ENCODE data around the gene UBE2L5.

UBE2L5 gene

DNA sequence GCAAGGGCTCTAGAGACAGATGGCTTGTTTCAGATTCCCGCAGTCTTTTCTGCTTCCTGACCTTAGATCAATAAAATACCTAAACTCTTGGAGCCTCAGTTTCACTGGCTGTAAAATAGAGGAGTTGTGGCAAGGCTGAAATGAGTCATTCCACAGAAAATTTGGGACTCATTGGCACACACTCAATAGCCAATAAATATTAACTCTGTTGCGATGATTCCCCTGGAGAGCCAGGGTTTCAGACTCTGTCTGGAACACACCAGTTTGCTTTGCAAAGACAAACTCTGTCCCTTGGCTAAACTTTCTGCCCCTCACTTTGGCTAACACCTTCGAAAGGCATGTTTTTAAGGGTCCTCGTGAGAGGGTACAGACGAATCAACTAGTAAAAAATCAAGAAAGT is 18.1 kb upstream of the UBE2L5 start:
- no peak for DNase-seq (ENCODE audit: low read depth in 3 of 3, low spot score in 1 of 3)

- DNase-seq (ENCODE audit: low read depth in 3 of 3, low spot score in 1 of 3): no peak
Measured at GRCh38 chr13:30406779-30407416, 15.4 kb upstream of the UBE2L5 start.

- peak; percentile 73 to 88 (median 83) for DNase-seq (ENCODE audit: low read depth in 3 of 3, low spot score in 1 of 3)
Measured at GRCh38 chr13:30408319-30409101, 13.8 kb upstream of the UBE2L5 start.

- no peak for DNase-seq (ENCODE audit: low read depth in 3 of 3, low spot score in 1 of 3)
Measured at GRCh38 chr13:30409886-30410704, 12.2 kb upstream of the UBE2L5 start.

- DNase-seq (ENCODE audit: low read depth in 3 of 3, low spot score in 1 of 3): no peak
Measured at GRCh38 chr13:30410705-30411125, 11.6 kb upstream of the UBE2L5 start.

DNA sequence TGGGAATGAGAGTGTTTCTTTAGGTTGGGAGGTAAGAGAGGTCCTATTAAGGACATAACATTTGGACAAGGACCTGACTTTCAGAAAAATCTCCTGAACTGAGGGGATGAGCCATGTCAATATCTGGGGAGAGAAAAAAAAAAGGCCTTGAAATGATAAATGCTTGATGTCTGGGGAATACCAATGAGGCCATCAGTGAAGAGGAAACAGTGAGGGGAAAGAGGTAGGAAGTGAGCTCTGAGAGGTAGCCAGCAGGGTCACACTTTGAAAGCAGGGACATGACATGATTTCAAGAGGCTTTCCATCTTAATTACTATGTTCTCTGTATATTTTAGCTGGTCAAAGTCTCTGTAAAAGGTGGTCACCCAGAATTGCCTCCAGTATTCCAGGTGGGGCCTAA is 9.9 kb upstream of the UBE2L5 start:
- DNase-seq (ENCODE audit: low read depth in 3 of 3, low spot score in 1 of 3): no peak

- no peak for DNase-seq (ENCODE audit: low read depth in 3 of 3, low spot score in 1 of 3)
Measured at GRCh38 chr13:30413842-30414241, 8.5 kb upstream of the UBE2L5 start.

DNA sequence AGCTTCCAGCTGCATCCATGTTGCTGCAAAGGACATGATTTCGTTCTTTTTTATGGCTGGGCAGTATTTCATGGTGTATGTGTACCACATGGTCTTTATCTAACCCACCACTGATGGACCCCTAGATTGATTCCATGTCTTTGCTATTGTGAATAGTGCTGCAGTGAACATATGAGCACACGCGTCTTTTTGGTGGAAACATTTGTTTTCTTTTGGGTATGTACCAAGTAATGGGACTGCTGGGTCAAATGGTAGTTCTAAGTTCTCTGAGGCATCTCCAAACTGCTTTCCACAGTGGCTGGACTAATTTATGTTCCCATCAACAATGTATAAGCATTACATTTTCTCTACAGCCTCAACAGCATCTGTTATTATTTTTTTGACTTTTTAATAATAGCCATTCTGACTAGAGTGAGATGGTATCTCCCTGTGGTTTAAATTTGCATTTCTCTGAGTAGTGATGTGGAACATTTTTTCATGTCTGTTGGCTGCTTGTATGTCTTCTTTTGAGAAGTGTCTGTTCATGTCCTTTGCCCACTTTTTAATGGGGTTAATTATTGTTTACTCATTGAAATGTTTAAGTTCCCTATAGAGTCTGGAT is 6.8 kb upstream of the UBE2L5 start:
- DNase-seq (ENCODE audit: low read depth in 3 of 3, low spot score in 1 of 3): no peak

DNA sequence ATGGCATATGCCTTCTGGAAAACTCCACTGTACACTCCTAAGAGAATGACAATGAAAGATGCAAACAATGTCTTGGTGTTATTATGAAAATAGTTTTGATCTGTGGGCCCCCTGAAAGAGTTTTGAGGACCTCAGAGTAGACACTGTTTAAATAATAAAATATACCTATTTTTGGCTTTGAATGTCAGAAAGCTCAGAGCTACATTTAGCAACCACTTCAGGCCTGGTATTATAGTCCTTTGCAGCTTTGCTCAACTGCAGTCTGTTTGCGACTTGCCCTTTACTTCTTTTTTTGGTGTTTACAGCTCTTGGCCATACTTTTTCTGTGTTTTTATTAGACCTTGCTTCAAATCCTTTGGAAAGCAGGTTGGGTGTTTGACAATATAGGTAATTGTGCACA is 5.8 kb upstream of the UBE2L5 start:
- no peak for DNase-seq (ENCODE audit: low read depth in 3 of 3, low spot score in 1 of 3)

- DNase-seq (ENCODE audit: low read depth in 3 of 3, low spot score in 1 of 3): no peak
Measured at GRCh38 chr13:30418075-30418716, 4.1 kb upstream of the UBE2L5 start.

DNA sequence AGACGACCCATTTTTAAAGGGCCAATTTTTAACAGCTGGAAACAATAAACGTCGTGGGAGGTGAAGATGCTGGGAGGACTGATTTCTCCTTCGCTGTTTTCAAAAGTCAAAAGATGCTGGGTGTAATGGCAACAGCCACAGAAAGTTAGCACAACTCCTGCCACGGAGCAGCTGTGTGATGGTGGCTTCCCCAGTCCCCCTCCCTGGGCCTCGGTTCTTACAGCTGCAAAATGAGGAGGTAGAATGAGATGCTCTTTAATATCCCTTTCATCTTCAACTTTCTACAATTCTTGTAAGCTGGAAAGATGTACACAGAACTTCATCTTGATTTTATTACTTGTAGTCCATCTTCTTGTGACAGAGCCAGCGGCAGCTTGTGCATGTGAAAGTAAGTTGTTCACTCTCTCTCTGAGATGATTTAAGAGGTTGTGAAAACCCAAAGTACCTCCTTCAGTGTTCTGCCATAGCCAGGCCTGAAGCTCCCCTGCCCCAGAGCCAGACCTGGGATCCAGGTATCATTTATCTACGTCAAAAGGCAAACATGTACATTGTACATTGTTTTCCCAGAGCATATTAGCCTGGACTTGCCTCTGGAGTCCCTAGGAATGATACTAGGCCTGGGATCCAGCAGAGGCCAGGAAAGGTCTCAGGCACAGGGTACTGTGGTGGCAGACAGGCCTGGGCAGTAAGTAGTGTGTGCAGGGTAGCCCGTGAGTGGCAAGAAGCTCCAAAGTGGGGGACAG is 3.4 kb upstream of the UBE2L5 start:
- DNase-seq (ENCODE audit: low read depth in 3 of 3, low spot score in 1 of 3): no peak

DNA sequence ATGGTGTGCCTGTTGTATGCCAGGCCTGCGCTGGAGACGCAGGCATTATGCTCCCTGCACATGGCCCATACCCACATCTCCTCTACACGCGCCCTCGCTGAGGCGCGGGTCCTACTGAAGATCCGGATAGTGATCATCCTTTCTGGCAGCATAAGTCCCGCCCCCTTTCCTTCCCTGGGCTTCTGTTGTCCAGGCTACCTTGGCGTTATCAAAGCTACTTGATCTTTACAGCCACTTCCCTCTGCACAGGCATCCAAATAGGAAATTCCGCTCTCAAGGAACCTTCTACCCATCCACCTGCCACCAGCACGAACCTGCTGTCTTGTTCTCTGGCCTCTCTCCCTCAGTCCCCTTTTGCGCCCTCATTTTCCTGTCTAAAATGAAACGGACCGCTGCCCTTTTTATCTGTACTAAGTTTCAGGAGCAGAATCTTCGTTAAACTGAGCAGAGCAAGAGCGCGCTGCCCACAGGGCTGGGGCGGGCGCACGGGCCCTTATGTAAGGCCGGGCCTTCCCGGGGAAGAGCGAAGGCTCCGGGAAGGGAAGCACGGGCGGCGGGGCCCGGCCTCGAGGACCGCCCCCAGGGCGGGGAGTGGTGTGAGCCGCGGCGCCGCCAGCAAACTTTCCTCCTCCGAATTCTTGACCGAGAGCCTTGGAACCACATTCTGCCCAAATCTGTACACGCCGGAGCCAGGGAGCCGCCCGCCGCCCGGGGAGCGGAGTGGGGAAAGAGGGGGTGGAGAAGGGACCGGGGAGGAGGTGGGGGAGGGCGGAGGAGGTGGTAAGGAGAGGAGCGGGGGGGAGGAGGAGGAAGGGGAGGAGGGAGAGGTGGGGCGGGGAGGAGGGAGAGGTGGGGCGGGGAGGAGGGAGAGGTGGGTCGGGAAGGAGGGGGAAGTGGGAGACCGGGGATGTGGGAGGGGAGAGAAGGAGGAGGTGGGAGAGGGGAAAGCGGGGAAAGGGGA is 920 bp upstream of the UBE2L5 start:
- peak in 1 of 3 donors; percentile 16 for DNase-seq (ENCODE audit: low read depth in 3 of 3, low spot score in 1 of 3)

DNA sequence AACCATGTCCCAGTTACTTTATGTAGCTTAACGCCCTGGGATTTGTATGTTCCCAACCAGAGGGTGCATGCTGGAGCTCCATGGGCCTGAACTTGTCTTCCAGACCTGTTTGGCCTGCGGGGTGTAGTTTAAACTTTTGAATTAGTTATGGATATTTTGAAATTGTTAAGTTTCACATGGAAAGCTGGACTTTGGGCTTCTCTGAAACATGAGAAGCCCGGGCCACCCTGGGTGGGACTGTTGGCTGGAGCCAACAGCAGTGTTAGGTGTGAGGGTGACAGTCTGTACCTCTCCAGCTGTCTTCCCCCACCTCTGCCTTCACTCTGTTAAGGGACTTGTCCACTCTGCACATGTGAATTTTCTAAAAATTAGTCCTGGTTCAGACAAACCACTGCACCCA is 1.6 kb downstream of the UBE2L5 start:
- DNase-seq (ENCODE audit: low read depth in 3 of 3, low spot score in 1 of 3): no peak

- DNase-seq (ENCODE audit: low read depth in 3 of 3, low spot score in 1 of 3): no peak
Measured at GRCh38 chr13:30429235-30429634, 6.9 kb downstream of the UBE2L5 start.

GRCh38 chr13:30429721-30430694 is 7.7 kb downstream of the UBE2L5 start:
- DNase-seq (ENCODE audit: low read depth in 3 of 3, low spot score in 1 of 3): no peak

- DNase-seq (ENCODE audit: low read depth in 3 of 3, low spot score in 1 of 3): no peak
Measured at GRCh38 chr13:30431269-30431940, 9.1 kb downstream of the UBE2L5 start.

DNA sequence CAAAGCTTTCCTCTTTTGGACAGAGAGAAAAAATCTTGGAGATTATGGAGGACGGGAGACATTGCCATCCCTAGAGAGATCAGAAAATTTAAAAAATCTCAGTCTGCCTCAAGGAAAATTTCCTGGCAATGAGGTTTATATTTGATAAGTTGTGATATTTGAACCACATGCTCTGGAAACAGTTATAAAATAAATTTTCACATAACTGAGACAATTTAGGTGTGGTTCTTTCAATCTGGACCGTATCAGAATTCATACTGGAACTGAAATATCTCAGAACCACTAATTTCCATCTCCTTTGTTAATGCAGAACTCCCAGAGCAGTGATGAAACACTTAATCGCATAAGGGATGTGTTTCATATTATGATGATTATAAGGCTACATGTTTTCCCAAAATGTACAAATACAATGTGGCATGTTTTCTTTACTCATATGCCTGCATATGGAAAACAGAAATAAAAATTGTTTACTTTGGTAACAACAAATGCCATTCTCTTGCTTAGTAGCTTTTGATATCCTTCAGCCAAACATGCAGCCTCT is 13.7 kb downstream of the UBE2L5 start:
- no peak for DNase-seq (ENCODE audit: low read depth in 3 of 3, low spot score in 1 of 3)

All from stimulated activated CD4-positive, alpha-beta T cell treated with anti-CD3 and anti-CD28 coated beads, TNF-alpha, amount 100 ng/mL, for 1 hour (primary cell).